Central memory CD8-positive, alpha-beta T cell (primary cell): Measurements from ENCODE around the gene TP53.

ENCODE experiments used
- ATAC-seq: fragments of 150-1000 bp; cut with Tn5 transposase; replicated peaks from 2 replicates; pipeline ENCODE4 v1.10.0; 2022; ENCODE audit warnings: mild to moderate bottlenecking, moderate FRiP score, moderate number of reproducible peaks; ENCODE audit not compliant: poor library complexity, severe bottlenecking; ENCODE audit errors: extremely low read depth
- DNase-seq, 2 donors: peaks; one replicate each; pipeline ENCODE4 v3.0.0; 2021; ENCODE audit warnings: low spot score in 2 of 2
- H3K27ac Mint-ChIP-seq: one replicate; pipeline ENCODE4 v1.8.0; 2022; ENCODE audit warnings: low read depth, mild to moderate bottlenecking, moderate library complexity, mixed read lengths
- H3K27me3 Mint-ChIP-seq: one replicate; pipeline ENCODE4 v1.8.0; 2022; ENCODE audit warnings: mixed read lengths
- H3K36me3 Mint-ChIP-seq: one replicate; pipeline ENCODE4 v1.8.0; 2022; ENCODE audit warnings: mild to moderate bottlenecking, moderate library complexity, mixed read lengths; ENCODE audit not compliant: insufficient read depth
- H3K4me1 Mint-ChIP-seq: one replicate; pipeline ENCODE4 v1.8.0; 2022; ENCODE audit warnings: mixed read lengths
- H3K4me3 Mint-ChIP-seq: one replicate; pipeline ENCODE4 v1.8.0; 2022; ENCODE audit warnings: mild to moderate bottlenecking, moderate library complexity, mixed read lengths
- H3K9me3 Mint-ChIP-seq: one replicate; pipeline ENCODE4 v1.8.0; 2022; ENCODE audit warnings: mixed read lengths

The TP53 gene

DNA sequence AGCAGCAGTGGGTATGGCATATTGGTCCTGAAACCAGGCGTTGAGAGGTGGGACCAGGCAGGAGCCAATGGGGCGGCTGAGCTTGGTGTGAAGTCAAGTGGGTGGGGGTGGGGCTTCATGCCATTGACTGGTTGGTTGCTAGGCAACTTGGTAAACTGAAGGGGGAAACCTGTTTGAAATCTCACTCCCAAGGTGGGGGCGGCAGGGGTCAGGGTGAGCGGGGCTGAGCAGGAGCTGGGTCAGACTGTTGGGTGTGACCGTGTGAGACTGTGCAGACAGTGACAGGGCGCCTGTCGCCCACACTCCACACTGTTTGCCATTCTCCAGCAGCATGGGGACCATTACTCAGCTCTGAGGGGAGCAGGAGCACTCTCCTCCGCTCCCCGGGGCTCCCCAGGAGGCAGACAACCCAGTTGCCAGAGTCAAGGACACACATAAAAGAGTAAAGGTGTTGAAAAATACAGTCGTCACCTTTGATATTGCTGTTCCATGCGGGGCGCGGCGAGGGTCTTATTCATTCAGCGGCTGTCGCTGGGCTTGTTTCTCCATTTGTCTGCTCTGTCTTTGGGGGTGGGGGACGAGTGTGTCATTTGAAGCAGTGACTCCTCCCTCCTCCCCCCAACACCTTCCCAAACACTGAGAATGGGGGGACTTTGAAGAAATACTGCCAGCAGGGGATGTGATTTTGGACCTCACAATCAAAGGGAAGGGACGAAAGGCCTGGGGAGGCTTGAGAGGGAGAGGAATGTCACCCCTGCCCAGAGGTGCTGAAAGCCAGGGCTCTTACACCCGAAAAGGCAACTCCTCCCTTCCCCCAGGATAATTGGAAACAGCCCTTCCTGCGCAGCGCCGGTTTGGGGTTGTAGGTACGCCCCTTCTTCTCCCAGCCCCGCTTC lies 16.5 kb upstream of the TP53 start:
- Mint-ChIP-seq H3K4me3 (peak overlapping the region; percentile 71), H3K36me3 (peaks cover 12% of the 10 kb centered on the region), H3K27me3 (peaks cover 67% of the 10 kb centered on the region), H3K9me3 (no peaks in the 10 kb centered on the region), H3K27ac (peak overlapping the region; percentile 65), H3K4me1 (peaks cover 24% of the 10 kb centered on the region)
- peak; percentile 46 for ATAC-seq
- DNase-seq: no peak

DNA sequence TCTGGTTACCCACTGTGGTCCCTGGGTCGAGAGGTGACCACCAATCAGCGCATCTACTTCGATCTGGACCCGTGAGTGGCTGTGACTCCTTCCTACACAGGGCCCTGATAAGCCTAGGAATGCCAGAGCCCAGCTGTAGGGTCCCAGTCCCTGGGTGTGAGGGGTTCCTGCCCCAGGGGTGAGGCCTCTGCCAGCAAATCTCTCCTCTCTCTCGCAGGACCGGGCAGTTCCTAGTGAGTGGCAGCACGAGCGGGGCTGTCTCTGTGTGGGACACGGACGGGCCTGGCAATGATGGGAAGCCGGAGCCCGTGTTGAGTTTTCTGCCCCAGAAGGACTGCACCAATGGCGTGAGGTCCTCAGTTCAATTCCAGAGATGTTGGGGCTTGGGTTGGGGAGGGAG lies 15.5 kb upstream of the TP53 start:
- Mint-ChIP-seq H3K27ac (no peak overlapping the region), H3K4me1 (peaks cover 24% of the 10 kb centered on the region), H3K4me3 (no peak overlapping the region), H3K27me3 (peaks cover 60% of the 10 kb centered on the region), H3K36me3 (peaks cover 12% of the 10 kb centered on the region), H3K9me3 (no peaks in the 10 kb centered on the region)
- DNase-seq: no peak
- no peak for ATAC-seq

DNA sequence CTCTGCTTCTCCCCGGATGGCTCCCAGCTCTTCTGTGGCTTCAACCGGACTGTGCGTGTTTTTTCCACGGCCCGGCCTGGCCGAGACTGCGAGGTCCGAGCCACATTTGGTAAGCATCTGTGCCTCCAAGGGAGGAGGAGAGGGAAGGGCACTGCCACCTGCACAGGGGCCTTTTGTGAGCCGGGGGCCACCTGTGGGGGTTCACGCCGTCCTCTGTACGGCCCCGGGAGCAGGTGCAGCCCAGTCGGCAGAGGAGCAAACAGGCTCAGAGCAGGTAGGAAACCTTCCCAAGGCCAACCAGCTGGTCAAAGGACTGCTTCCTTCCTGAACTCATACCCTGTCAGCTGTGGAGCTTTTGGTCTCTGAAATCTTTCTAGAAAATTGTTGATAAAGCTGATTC lies 14.4 kb upstream of the TP53 start:
- H3K36me3 Mint-ChIP-seq: peaks cover 14% of the 10 kb centered on the region
- no peak overlapping the region for H3K27ac Mint-ChIP-seq
- no peaks in the 10 kb centered on the region for H3K9me3 Mint-ChIP-seq
- peaks cover 49% of the 10 kb centered on the region for H3K27me3 Mint-ChIP-seq
- no peak overlapping the region for H3K4me3 Mint-ChIP-seq
- DNase-seq: no peak
- H3K4me1 Mint-ChIP-seq: peaks cover 24% of the 10 kb centered on the region
- no peak for ATAC-seq

DNA sequence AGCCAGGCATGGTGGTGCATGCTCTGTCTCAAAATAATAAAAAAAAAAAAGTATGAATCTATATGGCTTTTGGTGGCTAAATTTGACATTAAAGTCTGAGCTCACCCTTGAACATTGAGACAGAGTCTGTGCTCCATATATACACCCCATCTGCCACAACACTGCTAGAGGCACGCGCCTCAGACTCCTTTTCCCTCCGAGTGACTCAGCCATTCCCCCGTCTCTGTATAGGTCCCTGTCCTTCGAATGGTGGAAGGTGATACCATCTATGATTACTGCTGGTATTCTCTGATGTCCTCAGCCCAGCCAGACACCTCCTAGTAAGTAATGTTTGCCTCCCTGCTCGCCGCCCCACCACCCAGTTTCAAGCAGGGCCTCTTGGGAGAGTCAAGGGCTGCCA lies 13.2 kb upstream of the TP53 start:
- no peak overlapping the region for H3K4me3 Mint-ChIP-seq
- H3K4me1 Mint-ChIP-seq: peaks cover 19% of the 10 kb centered on the region
- H3K27ac Mint-ChIP-seq: no peak overlapping the region
- DNase-seq (no peak), ATAC-seq (no peak)
- H3K9me3 Mint-ChIP-seq: no peaks in the 10 kb centered on the region
- peaks cover 38% of the 10 kb centered on the region for H3K27me3 Mint-ChIP-seq
- peaks cover 18% of the 10 kb centered on the region for H3K36me3 Mint-ChIP-seq

DNA sequence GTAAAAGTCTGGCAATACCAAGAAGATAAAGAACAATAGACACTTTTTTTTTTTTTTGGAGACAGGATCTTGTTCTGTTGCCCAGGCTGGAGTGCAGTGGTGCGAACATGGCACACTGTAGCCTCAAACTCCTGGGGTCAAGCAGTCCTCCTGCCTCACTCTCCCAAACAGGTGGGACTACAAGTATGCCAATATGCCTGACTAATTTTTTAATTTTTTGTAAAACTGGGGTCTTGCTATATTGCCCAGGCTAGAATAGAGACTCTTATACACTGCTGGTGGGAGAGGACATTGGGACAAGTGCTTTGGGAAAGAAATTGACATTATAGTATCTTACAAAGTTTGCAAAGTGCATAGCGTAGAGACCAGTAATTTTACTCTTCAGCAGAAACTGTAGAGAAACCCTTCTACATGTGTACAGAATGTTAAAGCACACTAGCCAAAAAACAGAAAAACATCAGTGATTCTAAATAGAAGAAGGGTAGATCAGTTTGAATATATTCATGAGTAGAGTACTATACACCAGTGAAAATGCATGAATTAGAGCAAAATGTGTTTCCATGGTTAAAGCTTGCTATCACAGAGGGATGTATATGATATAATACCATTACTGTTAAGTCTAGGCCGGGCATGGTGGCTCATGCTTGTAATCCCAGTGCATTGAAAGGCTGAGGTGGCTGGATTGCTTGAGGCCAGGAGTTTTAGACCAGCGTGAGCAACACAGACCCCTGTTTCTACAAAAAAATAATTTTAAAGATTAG lies 10.7 kb upstream of the TP53 start:
- no peaks in the 10 kb centered on the region for H3K9me3 Mint-ChIP-seq
- peaks cover 13% of the 10 kb centered on the region for H3K27me3 Mint-ChIP-seq
- H3K4me1 Mint-ChIP-seq: no peaks in the 10 kb centered on the region
- DNase-seq (no peak), ATAC-seq (no peak)
- H3K4me3 Mint-ChIP-seq: no peak overlapping the region
- peaks cover 26% of the 10 kb centered on the region for H3K36me3 Mint-ChIP-seq
- H3K27ac Mint-ChIP-seq: no peak overlapping the region

DNA sequence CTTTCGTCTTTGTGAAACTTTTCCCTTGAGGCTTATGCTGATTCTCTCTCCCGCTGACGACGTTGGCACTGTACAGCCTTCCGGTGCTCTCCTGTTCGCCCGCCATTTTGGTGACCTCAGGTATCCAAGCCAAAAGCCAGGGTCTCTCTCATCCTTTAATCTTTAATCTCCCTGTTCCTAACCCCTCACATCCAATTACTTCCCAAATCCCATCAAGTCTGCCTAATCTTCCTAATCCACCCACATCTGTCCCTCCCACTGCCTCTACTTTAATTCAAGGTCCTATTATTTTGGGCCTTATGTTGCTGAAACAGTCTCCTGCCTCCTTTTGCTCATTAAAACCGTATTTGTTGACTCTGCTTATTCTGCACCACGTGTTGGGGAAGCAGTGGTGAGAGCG lies 8.3 kb upstream of the TP53 start:
- Mint-ChIP-seq H3K4me3 (no peak overlapping the region), H3K36me3 (peaks cover 22% of the 10 kb centered on the region), H3K4me1 (no peaks in the 10 kb centered on the region)

DNA sequence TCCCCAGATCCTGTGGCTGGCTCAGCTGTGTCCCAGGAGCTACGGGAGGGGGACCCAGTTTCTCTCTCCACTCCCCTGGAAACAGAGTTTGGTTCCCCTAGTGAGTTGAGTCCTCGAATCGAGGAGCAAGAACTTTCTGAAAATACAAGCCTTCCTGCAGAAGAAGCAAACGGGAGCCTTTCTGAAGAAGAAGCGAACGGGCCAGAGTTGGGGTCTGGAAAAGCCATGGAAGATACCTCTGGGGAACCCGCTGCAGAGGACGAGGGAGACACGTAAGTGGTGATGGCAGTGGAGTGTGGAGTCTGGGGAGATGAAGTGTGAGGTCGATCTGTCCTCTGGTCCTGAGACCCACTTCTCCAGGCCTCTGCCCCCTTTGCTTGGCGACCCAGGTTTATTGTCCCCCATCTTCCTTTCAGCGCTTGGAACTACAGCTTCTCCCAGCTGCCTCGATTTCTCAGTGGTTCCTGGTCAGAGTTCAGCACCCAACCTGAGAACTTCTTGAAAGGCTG lies 1.6 kb upstream of the TP53 start:
- no peak for ATAC-seq
- Mint-ChIP-seq H3K9me3 (no peaks in the 10 kb centered on the region), H3K4me1 (peaks cover 49% of the 10 kb centered on the region), H3K4me3 (peak overlapping the region; percentile 89), H3K27me3 (no peaks in the 10 kb centered on the region), H3K36me3 (peaks cover 45% of the 10 kb centered on the region), H3K27ac (peak overlapping the region; percentile 100)
- DNase-seq: no peak

More for the DNA sequence above, 8.3 kb upstream of the TP53 start:
- Mint-ChIP-seq H3K27me3 (no peaks in the 10 kb centered on the region), H3K9me3 (no peaks in the 10 kb centered on the region), H3K27ac (no peak overlapping the region)
- DNase-seq (no peak), ATAC-seq (no peak)

DNA sequence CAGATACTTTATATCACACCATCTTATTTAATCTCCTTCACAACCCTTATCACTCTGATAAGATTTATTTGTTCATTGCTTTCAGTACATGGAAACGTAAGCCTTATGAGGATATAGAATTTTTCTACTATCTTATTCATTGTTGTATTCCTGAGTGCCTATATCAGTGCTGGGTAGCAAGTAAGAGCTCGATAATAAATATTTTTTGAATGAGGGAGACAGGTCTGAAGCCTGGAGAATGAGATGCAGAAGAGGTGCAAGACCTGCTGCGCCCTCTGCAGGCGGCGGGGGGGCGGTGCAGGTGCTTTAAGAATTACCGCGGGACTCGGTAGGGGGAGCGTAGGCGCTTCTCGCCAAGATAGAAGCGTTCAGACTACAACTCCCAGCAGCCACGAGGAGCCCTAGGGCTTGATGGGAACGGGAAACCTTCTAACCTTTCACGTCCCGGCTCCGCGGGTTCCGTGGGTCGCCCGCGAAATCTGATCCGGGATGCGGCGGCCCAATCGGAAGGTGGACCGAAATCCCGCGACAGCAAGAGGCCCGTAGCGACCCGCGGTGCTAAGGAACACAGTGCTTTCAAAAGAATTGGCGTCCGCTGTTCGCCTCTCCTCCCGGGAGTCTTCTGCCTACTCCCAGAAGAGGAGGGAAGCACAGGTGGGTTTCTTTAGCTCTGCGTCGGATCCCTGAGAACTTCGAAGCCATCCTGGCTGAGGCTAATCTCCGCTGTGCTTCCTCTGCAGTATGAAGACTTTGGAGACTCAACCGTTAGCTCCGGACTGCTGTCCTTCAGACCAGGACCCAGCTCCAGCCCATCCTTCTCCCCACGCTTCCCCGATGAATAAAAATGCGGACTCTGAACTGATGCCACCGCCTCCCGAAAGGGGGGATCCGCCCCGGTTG lies 868 bp upstream of the TP53 start, which contains the start of gene WRAP53:
TSS of gene WRAP53 (plus strand) at position 570 of the 900 bp plus-strand sequence. CDS start at position 742, 172 bp downstream.
- peaks cover 52% of the 10 kb centered on the region for H3K4me1 Mint-ChIP-seq
- DNase-seq: peak; percentile 96 to 97
- H3K36me3 Mint-ChIP-seq: peaks cover 42% of the 10 kb centered on the region
- H3K27ac Mint-ChIP-seq: peak within 1 kb of the TSS; percentile 100
- H3K9me3 Mint-ChIP-seq: no peaks in the 10 kb centered on the region
- peak within 1 kb of the TSS; percentile 89 for H3K4me3 Mint-ChIP-seq
- peak; percentile 74 for ATAC-seq
- H3K27me3 Mint-ChIP-seq: no peaks in the 10 kb centered on the region

DNA sequence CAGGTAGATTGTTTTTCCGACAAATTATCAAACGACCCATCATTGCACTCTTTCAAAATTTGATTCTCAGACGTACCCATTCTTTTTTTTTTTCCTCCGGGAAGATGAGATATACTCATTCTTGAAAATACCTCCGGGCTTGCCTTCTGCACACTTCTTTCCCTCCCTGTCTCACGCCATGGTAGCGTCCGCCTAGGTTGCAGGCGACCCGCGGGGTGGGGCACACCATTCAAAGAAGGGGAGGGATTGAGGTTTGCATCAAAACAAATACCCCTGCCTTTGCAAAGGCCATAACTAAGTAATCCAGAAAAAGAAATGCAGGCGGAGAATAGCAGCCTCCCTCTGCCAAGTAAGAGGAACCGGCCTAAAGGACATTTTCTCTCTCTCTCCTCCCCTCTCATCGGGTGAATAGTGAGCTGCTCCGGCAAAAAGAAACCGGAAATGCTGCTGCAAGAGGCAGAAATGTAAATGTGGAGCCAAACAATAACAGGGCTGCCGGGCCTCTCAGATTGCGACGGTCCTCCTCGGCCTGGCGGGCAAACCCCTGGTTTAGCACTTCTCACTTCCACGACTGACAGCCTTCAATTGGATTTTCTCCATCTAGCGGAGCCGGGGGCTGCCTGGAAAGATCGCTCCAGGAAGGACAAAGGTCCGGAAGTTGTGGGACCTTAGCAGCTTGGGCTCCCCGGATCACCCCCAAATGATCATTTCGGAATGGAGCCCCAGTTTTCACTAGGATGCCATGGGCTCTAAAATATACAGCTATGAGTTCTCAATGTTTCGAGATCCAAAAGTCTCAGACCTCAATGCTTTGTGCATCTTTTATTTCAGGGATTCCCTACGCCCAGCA lies 843 bp downstream of the TP53 start:
- Mint-ChIP-seq H3K27ac (peak overlapping the region; percentile 100), H3K9me3 (no peaks in the 10 kb centered on the region), H3K27me3 (no peaks in the 10 kb centered on the region), H3K4me3 (peak overlapping the region; percentile 89), H3K36me3 (peaks cover 41% of the 10 kb centered on the region), H3K4me1 (peaks cover 57% of the 10 kb centered on the region)
- ATAC-seq: peak; percentile 38
- peak; percentile 75 to 86 for DNase-seq

DNA sequence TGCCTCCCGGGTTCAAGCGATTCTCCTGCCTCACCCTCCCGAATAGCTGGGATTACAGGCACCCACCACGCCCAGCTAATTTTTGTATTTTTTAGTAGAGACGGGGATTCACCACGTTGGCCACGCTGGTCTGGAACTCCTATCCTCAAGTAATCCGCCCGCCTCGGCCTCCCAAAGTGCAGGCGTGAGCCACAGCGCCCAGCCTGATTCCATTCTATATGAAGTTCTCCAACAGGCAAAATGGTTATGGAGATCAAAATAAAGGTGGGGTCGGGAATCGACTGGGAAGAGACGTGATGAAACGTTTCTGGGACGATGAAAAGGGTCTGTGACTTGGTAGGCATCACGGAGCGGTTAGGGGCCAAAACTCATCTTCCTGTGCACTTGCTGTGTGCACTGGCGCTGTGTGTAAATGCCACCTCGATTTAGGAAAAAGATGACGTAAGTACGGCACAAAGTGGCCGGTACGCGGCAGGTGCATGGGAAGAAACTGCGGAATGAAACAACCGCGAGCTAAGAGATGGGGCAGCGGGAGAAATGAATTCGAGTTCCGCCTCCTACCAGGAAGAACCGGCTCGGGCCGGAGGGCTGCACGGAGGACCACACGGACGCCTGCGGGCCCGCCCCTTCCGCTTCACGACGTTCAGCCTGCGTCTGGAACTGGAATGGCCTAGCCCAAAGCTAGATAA lies 1.6 kb downstream of the TP53 start:
- no peaks in the 10 kb centered on the region for H3K9me3 Mint-ChIP-seq
- DNase-seq: peak; percentile 77 to 90
- peak overlapping the region; percentile 89 for H3K4me3 Mint-ChIP-seq
- peak overlapping the region; percentile 100 for H3K27ac Mint-ChIP-seq
- no peaks in the 10 kb centered on the region for H3K27me3 Mint-ChIP-seq
- peak; percentile 63 for ATAC-seq
- H3K36me3 Mint-ChIP-seq: peaks cover 43% of the 10 kb centered on the region
- H3K4me1 Mint-ChIP-seq: peaks cover 57% of the 10 kb centered on the region
